Liver (tissue), 9 donors: ENCODE measurements around the gene DHCR24. TPM values are rescaled to one million over a fixed set of nuclear protein-coding genes. Genes with fewer than 3 reads are reported as not detected.
A peak's percentile ranks its signal among the peaks of the same experiment; 100 is the strongest.

ENCODE experiments used
- DNase-seq: peaks from one replicate; pipeline ENCODE4 v3.0.0-alpha.2; 2017; ENCODE audit warnings: low spot score
- H3K27ac ChIP-seq, 2 donors: one replicate each; pipeline ENCODE4 v1.7.0; 2013; ENCODE audit warnings: inconsistent platforms in 2 of 2, low read length in 2 of 2, control low read depth in 1 of 2, low read depth in 1 of 2, mild to moderate bottlenecking in 1 of 2
- H3K27me3 ChIP-seq, 4 donors: one replicate each; pipeline versions ENCODE4 v1.6.1 to v1.7.0; 2013; ENCODE audit warnings: low read length in 3 of 4, inconsistent platforms in 1 of 4, mild to moderate bottlenecking in 1 of 4, moderate library complexity in 1 of 4; ENCODE audit not compliant: control insufficient read depth in 4 of 4, insufficient read depth in 4 of 4
- H3K36me3 ChIP-seq, 4 donors: one replicate each; pipeline versions ENCODE4 v1.6.1 to v1.7.0; 2013; ENCODE audit warnings: low read length in 3 of 4, mild to moderate bottlenecking in 3 of 4, low read depth in 1 of 4, moderate library complexity in 1 of 4; ENCODE audit not compliant: control insufficient read depth in 4 of 4, insufficient read depth in 3 of 4
- H3K4me1 ChIP-seq, 4 donors: one replicate each; pipeline versions ENCODE4 v1.6.1 to v1.7.0; 2013; ENCODE audit warnings: low read length in 3 of 4, mild to moderate bottlenecking in 3 of 4, moderate library complexity in 1 of 4; ENCODE audit not compliant: control insufficient read depth in 4 of 4, insufficient read depth in 4 of 4
- H3K4me3 ChIP-seq, 3 donors: one replicate each; pipeline versions ENCODE4 v1.6.1 to v1.7.0; 2013; ENCODE audit warnings: low read length in 3 of 3, control low read depth in 1 of 3, low read depth in 1 of 3, mild to moderate bottlenecking in 1 of 3
- H3K9ac ChIP-seq, 2 donors: one replicate each; pipeline ENCODE4 v1.7.0; 2013; ENCODE audit warnings: low read length in 2 of 2, mild to moderate bottlenecking in 2 of 2, moderate library complexity in 2 of 2, control low read depth in 1 of 2, low read depth in 1 of 2
- H3K9me3 ChIP-seq, 4 donors: one replicate each; pipeline versions ENCODE4 v1.6.1 to v1.7.0; 2013; ENCODE audit warnings: low read length in 3 of 4; ENCODE audit not compliant: control insufficient read depth in 4 of 4
- ATF3 ChIP-seq: IDR thresholded peaks from 2 replicates; pipeline ENCODE4 v1.6.1; 2016; ENCODE audit warnings: antibody characterized with exemption
- CTCF ChIP-seq: fragments of 150-350 bp; IDR thresholded peaks from 2 replicates; pipeline ENCODE4 v1.5.1; 2017; ENCODE audit warnings: improper control_type of control experiment, low read depth, low read length; ENCODE audit not compliant: missing input control
- EGR1 ChIP-seq, 2 donors: IDR thresholded peaks; 2 replicates each; pipeline ENCODE4 v1.6.1; 2016 to 2018; ENCODE audit warnings: antibody characterized with exemption in 2 of 2, low read depth in 2 of 2
- FOXA1 ChIP-seq: IDR thresholded peaks from 2 replicates; pipeline ENCODE4 v1.6.1; 2016; ENCODE audit warnings: antibody characterized with exemption
- FOXA2 ChIP-seq: IDR thresholded peaks from 2 replicates; pipeline ENCODE4 v1.6.1; 2016; ENCODE audit warnings: antibody characterized with exemption
- GABPA ChIP-seq, 2 donors: IDR thresholded peaks in 1 of 2; conservative IDR thresholded peaks in 1 of 2; 2 replicates each; pipeline ENCODE4 v1.6.1; 2016; ENCODE audit warnings: antibody characterized with exemption in 2 of 2, mild to moderate bottlenecking in 1 of 2, moderate library complexity in 1 of 2
- HNF4A ChIP-seq, 2 donors: conservative IDR thresholded peaks; 2 replicates each; pipeline ENCODE4 v1.6.1; 2016; ENCODE audit warnings: antibody characterized with exemption in 2 of 2, mild to moderate bottlenecking in 2 of 2
- HNF4G ChIP-seq: IDR thresholded peaks from 2 replicates; pipeline ENCODE4 v1.6.1; 2016; ENCODE audit warnings: antibody characterized with exemption
- JUND ChIP-seq, 2 donors: IDR thresholded peaks; 2 replicates each; pipeline ENCODE4 v1.6.1; 2016; ENCODE audit warnings: antibody characterized with exemption in 2 of 2
- MAX ChIP-seq: IDR thresholded peaks from 2 replicates; pipeline ENCODE4 v1.6.1; 2016; ENCODE audit warnings: antibody characterized with exemption
- NR2F2 ChIP-seq: IDR thresholded peaks from 2 replicates; pipeline ENCODE4 v1.6.1; 2016; ENCODE audit warnings: antibody characterized with exemption
- RAD21 ChIP-seq, 2 donors: IDR thresholded peaks; 2 replicates each; pipeline ENCODE4 v1.6.1; 2016; ENCODE audit warnings: antibody characterized with exemption in 2 of 2, mild to moderate bottlenecking in 2 of 2
- REST ChIP-seq: IDR thresholded peaks from 2 replicates; pipeline ENCODE4 v1.6.1; 2016; ENCODE audit warnings: antibody characterized with exemption, mild to moderate bottlenecking
- RXRA ChIP-seq, 2 donors: IDR thresholded peaks; 2 replicates each; pipeline ENCODE4 v1.6.1; 2017 to 2018; ENCODE audit warnings: antibody characterized with exemption in 2 of 2, mild to moderate bottlenecking in 1 of 2
- SP1 ChIP-seq: IDR thresholded peaks from 2 replicates; pipeline ENCODE4 v1.6.1; 2018; ENCODE audit warnings: antibody characterized with exemption, mild to moderate bottlenecking
- TAF1 ChIP-seq: conservative IDR thresholded peaks from 2 replicates; pipeline ENCODE4 v1.6.1; 2016; ENCODE audit warnings: antibody characterized with exemption, mild to moderate bottlenecking
- YY1 ChIP-seq: IDR thresholded peaks from 2 replicates; pipeline ENCODE4 v1.6.1; 2016; ENCODE audit warnings: antibody characterized with exemption, mild to moderate bottlenecking
- ZBTB33 ChIP-seq: IDR thresholded peaks from 2 replicates; pipeline ENCODE4 v1.6.1; 2016; ENCODE audit warnings: antibody characterized with exemption
- WGBS: extraction: QIAGEN DNeasy Blood & Tissue Kit; methylation state at CpG from one replicate; pipeline ENCODE4 v1.1.7; 2013; 5-methylcytosine and 5-hydroxymethylcytosine counted together
- polyA plus RNA-seq, 2 donors: library from polyadenylated mRNA; stranded (reverse) in 1 of 2; unstranded in 1 of 2; fragments of 200-250 nt in 1 of 2; fragments of >200 nt in 1 of 2; fragmentation: Nextera tagmentation in 1 of 2; extraction: Ambion mirVana in 1 of 2; gene quantifications; one replicate each; pipeline versions ENCODE4 v1.2.1 to v1.2.3, GENCODE V29; 2013 to 2015
- total RNA-seq, 2 donors: library from RNA; depleted of rRNA; stranded (reverse); fragments of >200 nt; gene quantifications; one replicate each; pipeline ENCODE4 v1.2.3, GENCODE V29; 2014
- donor health status: healthy.
- donor health status: healthy.
- donor health status: healthy.
- donor health status: healthy.
- donor health status: healthy.

DHCR24 gene
- total and polyA plus RNA-seq, 4 donors, result 271 to 815 (median 600) TPM

DNA sequence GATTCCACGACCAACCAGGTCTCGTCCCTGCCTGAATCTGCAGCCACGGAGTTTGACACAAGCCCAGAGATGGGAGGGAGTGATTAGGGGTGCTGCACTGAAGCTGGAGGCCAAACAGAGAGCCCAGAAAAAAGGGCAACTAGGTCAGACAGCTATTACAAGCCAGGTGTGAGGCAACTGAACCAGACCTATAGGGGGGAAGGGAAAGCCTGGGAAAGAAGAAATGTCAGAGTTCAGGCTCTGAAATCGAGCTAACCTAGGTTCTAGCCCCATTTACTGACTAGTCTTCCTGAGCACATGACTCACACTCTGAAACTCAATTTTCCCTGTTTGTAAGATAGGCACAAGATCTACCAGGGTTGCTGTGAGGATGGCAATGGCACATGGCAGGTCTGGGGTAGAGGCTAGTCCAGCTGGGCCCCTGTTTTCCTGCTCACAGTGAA, 1.7 kb downstream of the DHCR24 start:
- Histone ChIP-seq H3K36me3 (peaks cover 2 to 13% (median 7%) of the 10 kb centered on the region in 4 donors), H3K27me3 (no peaks in the 10 kb centered on the region), H3K9me3 (no peaks in the 10 kb centered on the region), H3K27ac (peak overlapping the region; percentile 89 to 96), H3K4me3 (peak overlapping the region; percentile 92 to 94 (median 92)), H3K4me1 (peaks cover 5 to 53% (median 31%) of the 10 kb centered on the region in 4 donors), H3K9ac (peak overlapping the region; percentile 12 to 73)
- DNase-seq, result no peak
- TF ChIP-seq GABPA (IDR thresholded peaks at IDR 0.05 in 1 of 2, conservative IDR thresholded peaks at IDR 0.05 in 1 of 2) (no peak), JUND (IDR thresholded peaks at IDR 0.05) (no peak), MAX (peak; percentile 67), SP1 (peak; percentile 49), REST (no peak), FOXA1 (no peak), TAF1 (peak; percentile 18), HNF4A (conservative IDR thresholded peaks at IDR 0.05) (peak; percentile 40 to 62), FOXA2 (no peak), RXRA (IDR thresholded peaks at IDR 0.05) (peak; percentile 80 to 84), RAD21 (IDR thresholded peaks at IDR 0.05) (peak in 1 of 2 donors; percentile 34), YY1 (peak; percentile 32), ATF3 (no peak), EGR1 (IDR thresholded peaks at IDR 0.05; ENCODE audit: low read depth in 2 of 2) (no peak), HNF4G (no peak), ZBTB33 (no peak), NR2F2 (peak; percentile 44), CTCF (no peak)
- WGBS, result 32% methylated on average over 4 of the region's 4 CpGs
